DOHH2 (cell line): ENCODE data around the gene MICU2.

Source experiments
- H3F3A ChIP-seq: fragments of 200-600 bp; sonication (generic), shearing (Covaris generic); 2 replicates; pipeline ENCODE4 v1.6.0; 2016; ENCODE audit warnings: antibody characterized with exemption, mild to moderate bottlenecking; ENCODE audit not compliant: control insufficient read depth, insufficient read depth
- H3K27ac ChIP-seq: fragments of 200-600 bp; sonication (generic); 2 replicates; pipeline ENCODE4 v1.5.1; 2014; ENCODE audit warnings: low read depth, mild to moderate bottlenecking, low read length, moderate library complexity
- H3K27me3 ChIP-seq: fragments of 200-600 bp; sonication (generic); 2 replicates; pipeline ENCODE4 v1.6.1; 2014; ENCODE audit warnings: mild to moderate bottlenecking, low read length, mixed read lengths; ENCODE audit not compliant: control insufficient read depth
- H3K36me3 ChIP-seq: fragments of 200-600 bp; sonication (generic); 2 replicates; pipeline ENCODE4 v1.6.1; 2014; ENCODE audit warnings: mild to moderate bottlenecking, low read length, moderate library complexity, mixed read lengths; ENCODE audit not compliant: control insufficient read depth
- H3K4me1 ChIP-seq: fragments of 200-600 bp; sonication (generic); 2 replicates; pipeline ENCODE4 v1.6.1; 2014; ENCODE audit warnings: mild to moderate bottlenecking, low read length, mixed read lengths; ENCODE audit not compliant: control insufficient read depth
- H3K4me2 ChIP-seq: fragments of 200-600 bp; sonication (generic); 2 replicates; pipeline ENCODE4 v1.6.0; 2014; ENCODE audit warnings: mild to moderate bottlenecking, low read length, moderate library complexity
- H3K4me3 ChIP-seq: fragments of 200-600 bp; sonication (generic); 2 replicates; pipeline ENCODE4 v1.5.1; 2014; ENCODE audit warnings: mild to moderate bottlenecking, low read length, mixed read lengths
- H3K79me2 ChIP-seq: fragments of 200-600 bp; sonication (generic); 2 replicates; pipeline ENCODE4 v1.6.1; 2014; ENCODE audit warnings: mild to moderate bottlenecking, low read length, mixed read lengths; ENCODE audit not compliant: control insufficient read depth
- H3K9me2 ChIP-seq: fragments of 200-600 bp; sonication (generic); replicated peaks from 2 replicates; pipeline ENCODE4 v1.6.1; 2014; ENCODE audit warnings: mild to moderate bottlenecking, low read length, mixed read lengths; ENCODE audit not compliant: control insufficient read depth
- H3K9me3 ChIP-seq: fragments of 200-600 bp; sonication (generic); 2 replicates; pipeline ENCODE4 v1.6.1; 2014; ENCODE audit warnings: antibody characterized with exemption, low read length, mixed read lengths; ENCODE audit not compliant: control insufficient read depth, insufficient read depth
- H4K20me1 ChIP-seq: fragments of 200-600 bp; sonication (generic); 2 replicates; pipeline ENCODE4 v1.6.0; 2014; ENCODE audit warnings: low read depth, mild to moderate bottlenecking, antibody characterized with exemption, low read length, moderate library complexity; ENCODE audit not compliant: control insufficient read depth, insufficient read depth
- EZH2phosphoT487 ChIP-seq: fragments of 200-600 bp; sonication (generic); IDR thresholded peaks from 2 replicates; pipeline ENCODE4 v1.6.1; 2017; ENCODE audit warnings: borderline replicate concordance, mild to moderate bottlenecking, antibody characterized with exemption, low read length, moderate library complexity, mixed read lengths
- TF ChIP-seq, protein P1 (sequence below): fragments of 200-600 bp; sonication (generic); IDR thresholded peaks from one replicate; pipeline ENCODE4 v1.5.1; 2014; ENCODE audit warnings: antibody characterized with exemption, mild to moderate bottlenecking, low read depth, low read length; ENCODE audit not compliant: poor library complexity, severe bottlenecking

The MICU2 gene

DNA sequence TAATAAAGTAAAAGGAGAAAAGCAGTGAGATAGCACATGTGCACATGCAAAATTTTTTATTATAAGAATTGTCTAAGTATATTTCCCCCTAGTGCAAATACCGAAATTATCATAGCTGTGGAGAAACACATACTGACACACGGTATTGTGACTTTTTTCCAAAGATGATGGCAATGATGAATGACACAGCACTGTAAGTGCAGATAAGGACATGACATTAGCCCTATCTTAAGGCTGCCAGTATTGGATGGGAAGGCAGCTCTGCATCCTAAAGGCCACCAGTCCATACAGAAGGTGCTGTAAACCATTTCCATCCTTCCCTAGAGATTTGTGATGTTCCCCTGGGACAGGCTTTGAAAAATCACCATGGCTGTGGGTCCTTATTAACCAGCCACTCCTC is 11.5 kb upstream of the MICU2 start:
- no peaks in the 10 kb centered on the region for H3K79me2 ChIP-seq
- no peak overlapping the region for H3K4me3 ChIP-seq
- no peaks in the 10 kb centered on the region for H3K36me3 ChIP-seq
- no peak overlapping the region for H3K4me2 ChIP-seq
- H3K9me2 ChIP-seq: no peaks in the 10 kb centered on the region
- TF ChIP-seq, protein P1, sequence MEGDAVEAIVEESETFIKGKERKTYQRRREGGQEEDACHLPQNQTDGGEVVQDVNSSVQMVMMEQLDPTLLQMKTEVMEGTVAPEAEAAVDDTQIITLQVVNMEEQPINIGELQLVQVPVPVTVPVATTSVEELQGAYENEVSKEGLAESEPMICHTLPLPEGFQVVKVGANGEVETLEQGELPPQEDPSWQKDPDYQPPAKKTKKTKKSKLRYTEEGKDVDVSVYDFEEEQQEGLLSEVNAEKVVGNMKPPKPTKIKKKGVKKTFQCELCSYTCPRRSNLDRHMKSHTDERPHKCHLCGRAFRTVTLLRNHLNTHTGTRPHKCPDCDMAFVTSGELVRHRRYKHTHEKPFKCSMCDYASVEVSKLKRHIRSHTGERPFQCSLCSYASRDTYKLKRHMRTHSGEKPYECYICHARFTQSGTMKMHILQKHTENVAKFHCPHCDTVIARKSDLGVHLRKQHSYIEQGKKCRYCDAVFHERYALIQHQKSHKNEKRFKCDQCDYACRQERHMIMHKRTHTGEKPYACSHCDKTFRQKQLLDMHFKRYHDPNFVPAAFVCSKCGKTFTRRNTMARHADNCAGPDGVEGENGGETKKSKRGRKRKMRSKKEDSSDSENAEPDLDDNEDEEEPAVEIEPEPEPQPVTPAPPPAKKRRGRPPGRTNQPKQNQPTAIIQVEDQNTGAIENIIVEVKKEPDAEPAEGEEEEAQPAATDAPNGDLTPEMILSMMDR: no peak
- TF ChIP-seq EZH2phosphoT487: no peak
- H3K27me3 ChIP-seq: peaks cover 12% of the 10 kb centered on the region
- no peaks in the 10 kb centered on the region for H4K20me1 ChIP-seq
- H3K27ac ChIP-seq: no peak overlapping the region
- H3K4me1 ChIP-seq: no peaks in the 10 kb centered on the region
- H3F3A ChIP-seq: no peaks in the 10 kb centered on the region
- H3K9me3 ChIP-seq: no peaks in the 10 kb centered on the region

DNA sequence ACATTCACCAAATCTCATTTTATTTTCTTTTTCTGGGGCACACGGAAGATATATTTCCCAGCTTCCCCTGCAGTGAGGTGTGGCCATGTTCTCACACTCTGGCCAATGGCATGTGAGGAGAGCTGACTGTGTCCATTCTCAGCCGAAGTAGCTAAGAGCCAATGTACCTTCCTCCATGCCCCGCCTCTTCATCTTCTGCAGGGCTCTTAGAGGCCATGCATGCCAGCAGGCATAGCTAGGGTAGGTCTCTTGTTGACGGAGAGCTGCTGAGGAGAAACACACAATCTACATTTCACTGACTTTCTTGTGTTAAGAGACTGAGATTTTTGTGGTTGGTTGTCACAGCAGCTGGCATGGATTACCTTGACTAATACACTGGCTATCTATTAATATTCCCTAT is 9.8 kb upstream of the MICU2 start:
- Histone ChIP-seq H3K79me2 (no peaks in the 10 kb centered on the region), H3K9me2 (no peaks in the 10 kb centered on the region), H3K4me1 (no peaks in the 10 kb centered on the region), H3K4me3 (no peak overlapping the region), H3K36me3 (no peaks in the 10 kb centered on the region), H3K9me3 (no peaks in the 10 kb centered on the region), H4K20me1 (no peaks in the 10 kb centered on the region), H3F3A (no peaks in the 10 kb centered on the region), H3K27ac (no peak overlapping the region), H3K4me2 (no peak overlapping the region), H3K27me3 (peaks cover 11% of the 10 kb centered on the region; the same call in 1 of the 2 replicates)
- TF ChIP-seq EZH2phosphoT487: no peak
- TF ChIP-seq, protein P1: no peak

DNA sequence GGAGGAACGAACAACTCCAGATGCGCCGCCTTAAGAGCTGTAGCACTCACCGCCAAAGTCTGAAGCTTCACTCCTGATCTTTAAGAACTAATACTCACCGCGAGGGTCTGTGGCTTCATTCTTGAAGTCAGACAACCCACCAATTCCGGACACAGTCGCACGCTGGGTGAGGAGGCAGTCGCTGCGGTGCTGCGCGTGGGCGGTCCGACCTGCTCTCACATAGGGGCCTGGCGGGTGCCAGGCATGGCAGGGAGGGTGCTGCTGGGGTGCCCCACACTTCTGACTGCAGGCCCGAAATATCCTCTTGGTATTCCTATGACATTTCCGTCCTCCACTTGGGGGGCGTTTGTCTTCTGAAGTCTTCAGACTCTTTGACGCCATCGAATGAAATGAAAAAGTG is 7.4 kb upstream of the MICU2 start:
- H3K4me2 ChIP-seq: no peak overlapping the region
- H3K9me2 ChIP-seq: no peaks in the 10 kb centered on the region
- H3K27me3 ChIP-seq: 0 out of 2 replicates have a peak, but pooled peaks cover 3% of the 10 kb centered on the region
- no peak for TF ChIP-seq EZH2phosphoT487
- TF ChIP-seq, protein P1: no peak
- no peaks in the 10 kb centered on the region for H3F3A ChIP-seq
- H3K4me1 ChIP-seq: no peaks in the 10 kb centered on the region
- H3K9me3 ChIP-seq: no peaks in the 10 kb centered on the region
- no peaks in the 10 kb centered on the region for H3K36me3 ChIP-seq
- H3K27ac ChIP-seq: no peak overlapping the region
- no peak overlapping the region for H3K4me3 ChIP-seq
- H4K20me1 ChIP-seq: no peaks in the 10 kb centered on the region
- H3K79me2 ChIP-seq: no peaks in the 10 kb centered on the region
